CD4-positive, alpha-beta T cell (primary cell): Measurements from ENCODE around the gene FAM184A. TPM values are rescaled to one million over a fixed set of nuclear protein-coding genes. Genes with fewer than 3 reads are reported as not detected.
"Not testable (repeated sequence)": the region's sequence is repeated elsewhere in the genome, so short reads cannot be mapped to it uniquely, and the experiment has no call there.

Experiments
- ATAC-seq: fragments of 200-7000 bp; cut with Tn5 transposase; one replicate; pipeline ENCODE4 v1.10.0; 2022; ENCODE audit warnings: mild to moderate bottlenecking; ENCODE audit not compliant: poor library complexity
- CTCF ChIA-PET: fragments of 350-600 bp; sonication (Branson Sonifier 250); formaldehyde crosslinking; loops from one replicate; lab custom pipeline; 2021; ENCODE audit warnings: antibody characterized with exemption, inconsistent platforms; lab: Charles Lee
- POLR2A ChIA-PET: fragments of 350-600 bp; sonication (Branson Sonifier 250); formaldehyde crosslinking; loops from one replicate; lab custom pipeline; 2021; ENCODE audit warnings: antibody characterized with exemption, inconsistent platforms; lab: Charles Lee
- DNase-seq, 14 experiments: peaks; one replicate each; pipeline ENCODE4 v3.0.0-alpha.2; 2013 to 2020; ENCODE audit warnings: mixed read lengths in 2 of 14
- H3K27ac ChIP-seq, 2 donors: one replicate each; pipeline versions ENCODE4 v1.5.1 to v1.7.0; 2013; ENCODE audit warnings: low read length in 2 of 2, low read depth in 1 of 2, mild to moderate bottlenecking in 1 of 2
- H3K27me3 ChIP-seq, 2 experiments: 1 replicate in 1 of 2; 2 replicates in 1 of 2; pipeline versions ENCODE4 v1.6.1 to v1.7.0; 2013; ENCODE audit warnings: low read length in 2 of 2, control low read depth in 1 of 2, mild to moderate bottlenecking in 1 of 2, moderate library complexity in 1 of 2; ENCODE audit not compliant: insufficient read depth in 2 of 2, control insufficient read depth in 1 of 2
- H3K36me3 ChIP-seq: one replicate; pipeline ENCODE4 v1.6.1; 2013; ENCODE audit warnings: low read length, control low read depth; ENCODE audit not compliant: insufficient read depth
- H3K4me1 ChIP-seq: one replicate; pipeline ENCODE4 v1.6.1; 2013; ENCODE audit warnings: low read length, control low read depth; ENCODE audit not compliant: insufficient read depth
- H3K4me3 ChIP-seq: one replicate; pipeline ENCODE4 v1.5.1; 2013; ENCODE audit warnings: mild to moderate bottlenecking, low read length, moderate library complexity
- H3K9me3 ChIP-seq, 2 experiments: 1 replicate in 1 of 2; 2 replicates in 1 of 2; pipeline versions ENCODE4 v1.6.1 to v1.7.0; 2013; ENCODE audit warnings: low read length in 2 of 2, mild to moderate bottlenecking in 2 of 2, control low read depth in 1 of 2, moderate library complexity in 1 of 2; ENCODE audit not compliant: control insufficient read depth in 1 of 2, insufficient read depth in 1 of 2
- H3K27ac Mint-ChIP-seq: one replicate; pipeline ENCODE4 v1.8.0; 2020; ENCODE audit warnings: mixed read lengths
- H3K27me3 Mint-ChIP-seq: one replicate; pipeline ENCODE4 v1.8.0; 2021; ENCODE audit warnings: mixed read lengths
- H3K36me3 Mint-ChIP-seq: one replicate; pipeline ENCODE4 v1.8.0; 2021; ENCODE audit warnings: low read depth, mixed read lengths
- H3K4me1 Mint-ChIP-seq: one replicate; pipeline ENCODE4 v1.8.0; 2021; ENCODE audit warnings: low read depth, mixed read lengths
- H3K4me3 Mint-ChIP-seq: one replicate; pipeline ENCODE4 v1.8.0; 2020; ENCODE audit warnings: mild to moderate bottlenecking, mixed read lengths
- H3K9me3 Mint-ChIP-seq: one replicate; pipeline ENCODE4 v1.8.0; 2020; ENCODE audit warnings: mixed read lengths
- intact Hi-C, 2 experiments: fragments of 100-400 bp; cut with DNase I in 1 of 2; cut with micrococcal nuclease in 1 of 2; formaldehyde crosslinking; loops; one replicate each; pipeline versions ENCODE4 v1.15.1 to v1.9.0; 2023 to 2025; cut with DNase I, micrococcal nuclease
- total RNA-seq, 174 experiments: library from RNA in 2 of 174; stranded (reverse) in 2 of 174; gene quantifications; one replicate each; pipeline ENCODE4 v1.2.3 and lab custom pipeline; 2021 to 2026
- TF ChIP-seq, protein P1 (sequence below): fragments of 200-600 bp; IDR thresholded peaks from one replicate; pipeline ENCODE4 v1.8.0; 2022; ENCODE audit warnings: antibody characterized with exemption, mild to moderate bottlenecking

FAM184A gene
- total RNA-seq, 2 experiments from 2014 or later: 2.9 to 3.3 TPM

DNA sequence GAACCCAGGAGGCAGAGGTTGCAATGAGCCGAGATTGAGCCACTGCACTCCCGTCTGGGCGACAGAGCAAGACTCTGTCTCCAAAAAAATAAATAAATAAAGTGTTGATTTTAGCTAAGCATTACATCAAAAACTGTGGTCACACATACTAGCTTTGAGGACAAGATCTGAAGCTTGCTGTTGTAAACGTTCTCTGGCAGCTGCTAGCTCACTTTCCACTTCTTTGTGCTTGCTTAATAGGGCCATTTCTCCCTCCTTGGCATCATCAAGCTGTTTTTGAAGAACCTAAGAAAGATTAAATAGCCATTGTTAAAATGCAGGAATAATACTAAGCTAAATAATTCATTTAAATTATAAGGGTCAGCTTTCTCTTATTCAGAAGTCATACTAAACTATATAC lies 55.7 kb downstream of the FAM184A start:
- POLR2A ChIA-PET: no interaction called here
- Histone ChIP-seq H3K27me3 (no peaks in the 10 kb centered on the region), H3K4me3 (no peak overlapping the region), H3K36me3 (peaks cover 2% of the 10 kb centered on the region), H3K4me1 (no peaks in the 10 kb centered on the region), H3K27ac (no peak overlapping the region), H3K9me3 (no peaks in the 10 kb centered on the region)
- TF ChIP-seq, protein P1, sequence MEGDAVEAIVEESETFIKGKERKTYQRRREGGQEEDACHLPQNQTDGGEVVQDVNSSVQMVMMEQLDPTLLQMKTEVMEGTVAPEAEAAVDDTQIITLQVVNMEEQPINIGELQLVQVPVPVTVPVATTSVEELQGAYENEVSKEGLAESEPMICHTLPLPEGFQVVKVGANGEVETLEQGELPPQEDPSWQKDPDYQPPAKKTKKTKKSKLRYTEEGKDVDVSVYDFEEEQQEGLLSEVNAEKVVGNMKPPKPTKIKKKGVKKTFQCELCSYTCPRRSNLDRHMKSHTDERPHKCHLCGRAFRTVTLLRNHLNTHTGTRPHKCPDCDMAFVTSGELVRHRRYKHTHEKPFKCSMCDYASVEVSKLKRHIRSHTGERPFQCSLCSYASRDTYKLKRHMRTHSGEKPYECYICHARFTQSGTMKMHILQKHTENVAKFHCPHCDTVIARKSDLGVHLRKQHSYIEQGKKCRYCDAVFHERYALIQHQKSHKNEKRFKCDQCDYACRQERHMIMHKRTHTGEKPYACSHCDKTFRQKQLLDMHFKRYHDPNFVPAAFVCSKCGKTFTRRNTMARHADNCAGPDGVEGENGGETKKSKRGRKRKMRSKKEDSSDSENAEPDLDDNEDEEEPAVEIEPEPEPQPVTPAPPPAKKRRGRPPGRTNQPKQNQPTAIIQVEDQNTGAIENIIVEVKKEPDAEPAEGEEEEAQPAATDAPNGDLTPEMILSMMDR: no peak
- H3K4me3 Mint-ChIP-seq: no peak overlapping the region
- no peaks in the 10 kb centered on the region for H3K27me3 Mint-ChIP-seq
- H3K9me3 Mint-ChIP-seq: no peaks in the 10 kb centered on the region
- H3K4me1 Mint-ChIP-seq: no peaks in the 10 kb centered on the region
- intact Hi-C loops: no loop called here
- DNase-seq (no peak), ATAC-seq (no peak)
- CTCF ChIA-PET: no interaction called here
- no peak overlapping the region for H3K27ac Mint-ChIP-seq
- H3K36me3 Mint-ChIP-seq: peaks cover 12% of the 10 kb centered on the region

DNA sequence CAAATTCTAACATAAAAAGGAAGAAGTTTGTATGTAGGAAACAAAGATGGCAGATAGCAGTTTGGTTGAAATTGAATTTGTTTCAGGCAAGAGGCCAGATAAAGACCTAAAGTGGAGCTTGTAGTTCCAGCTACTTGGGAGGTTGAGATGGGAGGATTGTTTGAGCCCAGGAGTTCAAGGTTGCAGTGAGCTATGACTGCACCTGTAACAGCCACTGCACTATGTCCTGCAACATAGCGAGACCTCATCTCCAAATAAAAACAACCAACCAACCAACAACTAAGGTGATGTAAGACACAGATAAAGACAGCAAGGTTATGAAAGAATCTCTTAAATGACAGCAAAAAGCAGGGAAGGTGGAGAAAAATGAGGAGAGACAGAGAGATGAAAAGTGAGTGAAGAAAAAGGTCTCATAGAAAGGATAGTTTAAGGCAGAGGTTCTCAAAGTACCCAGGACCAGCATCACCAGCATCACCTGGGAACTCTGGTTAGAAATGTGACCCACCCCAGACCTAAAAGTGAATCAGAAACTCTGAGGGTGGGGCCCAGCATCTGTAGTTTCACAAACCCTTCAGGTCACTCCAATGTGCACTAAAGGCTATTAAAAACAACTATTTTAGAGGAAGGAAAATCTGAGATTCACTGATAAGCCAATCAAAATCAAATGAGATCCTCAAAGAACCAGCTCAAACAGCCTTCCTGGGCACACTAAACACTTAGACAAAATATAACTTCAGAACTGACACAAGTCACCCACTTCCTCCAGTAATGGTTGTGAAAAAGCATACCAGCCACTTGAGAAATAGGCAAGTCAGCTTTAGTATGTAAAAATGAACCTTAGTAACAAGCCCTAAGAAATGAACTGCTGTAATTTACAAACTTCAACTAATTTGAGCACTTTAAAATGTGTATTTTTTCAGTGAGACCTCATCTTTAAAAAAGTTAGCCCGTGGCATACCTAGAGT lies 57.6 kb downstream of the FAM184A start:
- Histone ChIP-seq H3K27me3 (no peaks in the 10 kb centered on the region), H3K9me3 (no peaks in the 10 kb centered on the region), H3K27ac (no peak overlapping the region), H3K4me1 (no peaks in the 10 kb centered on the region), H3K4me3 (no peak overlapping the region), H3K36me3 (peaks cover 3% of the 10 kb centered on the region)
- ChIA-PET CTCF (interaction anchor here (0.7 kb wide), 1 partner anchor 8 kb away, joined by 3 read pairs; no protein-coding TSS in a partner anchor), POLR2A (no interaction called here)
- TF ChIP-seq, protein P1: no peak
- ATAC-seq (no peak), DNase-seq (no peak)
- Mint-ChIP-seq H3K27me3 (no peaks in the 10 kb centered on the region), H3K27ac (no peak overlapping the region), H3K36me3 (peaks cover 25% of the 10 kb centered on the region), H3K4me3 (no peak overlapping the region), H3K4me1 (no peaks in the 10 kb centered on the region), H3K9me3 (no peaks in the 10 kb centered on the region)
- intact Hi-C loops: no loop called here

DNA sequence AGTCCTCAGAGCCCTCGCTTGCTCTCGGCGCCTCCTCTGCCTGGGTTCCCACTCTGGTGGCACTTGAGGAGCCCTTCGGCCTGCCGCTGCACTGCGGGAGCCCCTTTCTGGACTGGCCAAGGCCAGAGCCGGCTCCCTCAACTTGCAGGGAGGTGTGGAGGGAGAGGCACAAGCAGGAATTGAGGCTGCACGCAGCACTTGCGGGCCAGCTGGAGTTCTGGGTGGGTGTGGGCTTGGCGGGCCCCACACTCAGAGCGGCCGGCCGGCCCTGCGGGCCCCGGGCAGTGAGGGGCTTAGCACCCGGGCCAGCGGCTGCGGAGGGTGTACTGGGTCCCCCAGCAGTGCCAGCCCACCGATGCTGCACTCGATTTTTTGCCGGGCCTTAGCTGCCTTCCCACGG lies 63.3 kb downstream of the FAM184A start:
- CTCF ChIA-PET, DNase-seq, ATAC-seq, H3K36me3 ChIP-seq, H3K27me3 Mint-ChIP-seq, H3K27ac ChIP-seq, POLR2A ChIA-PET, intact Hi-C loops, H3K4me3 Mint-ChIP-seq, H3K27me3 ChIP-seq, H3K9me3 ChIP-seq, H3K4me1 Mint-ChIP-seq, H3K9me3 Mint-ChIP-seq, H3K4me3 ChIP-seq, H3K27ac Mint-ChIP-seq, H3K4me1 ChIP-seq: not testable (repeated sequence)
- peaks cover 51% of the 10 kb centered on the region for H3K36me3 Mint-ChIP-seq
